Fibroblast of the aortic adventitia (primary cell): ENCODE measurements around the gene LHX6. TPM values are rescaled to one million over a fixed set of nuclear protein-coding genes. Genes with fewer than 3 reads are reported as not detected.

ENCODE experiments used
- DNase-seq: peaks from one replicate; pipeline ENCODE4 v3.0.0-alpha.2; 2010; ENCODE audit warnings: low read depth
- H3K4me3 ChIP-seq: 2 replicates; pipeline ENCODE4 v1.5.1; 2011; ENCODE audit warnings: low read depth, mild to moderate bottlenecking, control low read depth, low read length, moderate library complexity
- CTCF ChIP-seq: IDR thresholded peaks from 2 replicates; pipeline ENCODE4 v1.5.1; 2011; ENCODE audit warnings: mild to moderate bottlenecking, low read length, control low read depth, inconsistent platforms; ENCODE audit not compliant: insufficient read depth
- total RNA-seq: library from RNA; depleted of rRNA; stranded (reverse); fragments of >200 nt; gene quantifications from 2 replicates; pipeline ENCODE4 v1.2.3, GENCODE V29; 2012; ENCODE audit warnings: low replicate concordance

Gene LHX6
- not detected in 2 replicates for total RNA-seq

DNA sequence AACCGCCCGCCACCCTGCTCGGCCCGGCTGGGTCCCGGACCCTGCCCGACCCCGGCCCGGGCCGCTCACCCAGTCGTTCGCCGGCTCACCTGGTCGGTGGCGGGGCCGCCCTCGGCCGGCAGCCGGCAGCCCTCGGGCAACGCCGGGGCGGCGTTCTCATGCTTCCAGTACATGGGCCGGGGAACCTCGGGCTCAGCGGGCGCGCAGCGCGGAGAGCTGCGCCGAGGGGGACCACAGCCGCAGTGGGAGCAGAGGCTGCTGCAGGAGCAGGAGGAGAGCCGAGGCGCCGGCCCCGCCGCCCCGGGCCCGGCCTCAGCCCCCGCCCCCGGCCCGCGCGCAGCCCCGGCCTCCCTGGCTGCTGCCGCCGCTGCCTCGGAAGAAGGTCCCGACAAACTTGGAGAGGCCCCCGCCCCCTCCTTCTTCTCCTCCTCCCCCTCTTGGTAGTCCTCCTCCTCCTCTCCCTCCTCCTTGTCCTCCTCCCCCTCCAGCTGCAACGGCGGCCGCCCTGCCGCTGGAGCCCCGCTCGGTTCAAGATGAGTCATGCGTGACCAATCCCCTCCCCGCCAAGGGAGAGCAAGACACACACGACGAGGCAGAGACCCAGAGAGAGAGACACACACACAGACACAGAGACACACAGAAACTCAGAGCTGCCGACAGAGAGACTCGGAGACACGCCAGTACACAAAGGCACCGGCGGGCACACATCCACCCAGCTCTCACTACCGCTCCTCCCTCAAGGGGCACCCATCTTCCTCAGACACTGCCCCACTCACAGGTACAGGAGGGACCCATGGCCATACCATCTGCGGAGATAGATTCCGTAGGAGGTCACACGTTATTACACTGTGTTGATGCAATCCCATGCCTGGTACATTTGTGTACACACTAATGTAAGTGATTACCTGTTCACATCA is at the start of gene LHX6:
Gene LHX6 (minus strand): TSS at position 390 of the 917 bp plus-strand sequence. CDS start 217 bp downstream, at position 173.
- TF ChIP-seq CTCF = no peak
- peak; percentile 15 for DNase-seq
- peak within 1 kb of the TSS; percentile 31 for H3K4me3 ChIP-seq

GRCh38 chr9:122277285-122277897 is 48.6 kb upstream of the LHX6 start:
- no peak for DNase-seq
- H3K4me3 ChIP-seq = no peak overlapping the region
- TF ChIP-seq CTCF = no peak

DNA sequence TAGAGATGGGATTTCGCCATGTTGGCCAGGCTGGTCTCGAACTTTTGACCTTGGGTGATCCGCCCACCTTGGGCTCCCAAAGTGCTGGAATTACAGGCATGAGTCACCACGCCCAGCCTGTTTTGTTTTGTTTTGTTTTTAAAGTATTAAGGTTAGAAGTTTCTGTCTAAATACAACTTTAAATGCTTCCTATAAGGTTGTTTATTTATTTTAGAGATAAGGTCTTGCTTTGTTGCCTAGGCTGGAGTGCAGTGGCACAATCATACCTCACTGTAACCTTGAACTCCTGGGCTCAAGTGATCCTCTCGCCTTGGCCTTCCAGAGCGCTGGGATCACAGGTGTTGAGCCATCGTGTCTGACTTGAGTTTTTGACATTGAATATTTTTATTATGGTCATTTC is 47.3 kb upstream of the LHX6 start:
- no peak overlapping the region for H3K4me3 ChIP-seq

GRCh38 chr9:122274055-122274454 is 45.3 kb upstream of the LHX6 start:
- DNase-seq = no peak
- H3K4me3 ChIP-seq = no peak overlapping the region
- no peak for TF ChIP-seq CTCF

More for the DNA sequence above, 47.3 kb upstream of the LHX6 start:
- no peak for DNase-seq
- TF ChIP-seq CTCF = no peak

GRCh38 chr9:122268041-122268814 is 39.5 kb upstream of the LHX6 start:
- no peak for TF ChIP-seq CTCF
- no peak for DNase-seq
- no peak overlapping the region for H3K4me3 ChIP-seq

DNA sequence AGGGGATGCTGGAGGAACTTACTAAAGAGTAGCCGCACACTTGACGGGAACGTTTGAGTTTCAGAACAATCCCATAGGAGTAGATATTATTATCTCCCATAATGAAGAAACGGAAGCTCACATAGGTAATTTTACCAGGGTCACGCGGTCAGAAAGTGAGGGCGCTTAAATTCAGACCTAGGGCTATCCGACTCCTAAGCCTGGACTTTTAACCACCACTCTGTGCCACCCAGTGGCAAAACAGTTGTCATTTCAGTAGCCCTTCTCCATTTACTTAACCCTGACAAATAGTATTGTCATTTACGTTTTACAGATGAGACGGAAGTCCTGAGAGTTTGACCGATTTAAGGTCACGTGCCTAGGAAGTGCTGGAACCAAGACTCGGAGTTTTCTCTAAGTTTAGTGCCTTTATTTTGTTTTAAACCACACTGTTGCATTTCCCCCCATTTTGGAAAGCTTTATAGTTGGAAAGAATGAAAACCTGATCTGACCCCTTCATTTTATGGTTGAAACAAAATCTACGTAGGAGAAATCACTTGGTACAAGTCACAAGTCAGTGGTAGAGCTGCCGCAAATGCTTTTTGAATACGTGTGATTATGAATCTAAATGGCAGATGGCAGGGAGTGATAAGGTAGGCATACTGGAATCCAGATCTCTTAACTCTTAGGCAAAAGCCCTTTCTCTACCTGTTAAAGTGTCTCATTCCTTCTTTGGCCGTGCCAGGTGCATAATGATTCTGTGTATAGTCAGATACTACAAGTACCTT is 36.6 kb upstream of the LHX6 start:
- TF ChIP-seq CTCF = no peak
- DNase-seq = peak; percentile 34
- H3K4me3 ChIP-seq = peak overlapping the region; percentile 81
